ENCODE measurements around the gene KLHL6.

- TF ChIP-seq CTCF (conservative IDR thresholded peaks at IDR 0.05) (no peak), ZFX (IDR thresholded peaks at IDR 0.05) (no peak)
Measured at GRCh38 chr3:183566880-183567279, 11.4 kb upstream of the KLHL6 start.
